ENCODE results near the gene GABBR1.

GRCh38 chr6:29528300-29528931, 104.6 kb downstream of the GABBR1 start:
- no peak for TF ChIP-seq ZNF776 (tag by site-specific recombination; IDR thresholded peaks at IDR 0.05; ENCODE audit: borderline replicate concordance)
- TF ChIP-seq ZNF221 (tag by site-specific recombination; IDR thresholded peaks at IDR 0.05; ENCODE audit: borderline replicate concordance): no peak
- TF ChIP-seq ZNF184 (tag by site-specific recombination; IDR thresholded peaks at IDR 0.05): no peak
- TF ChIP-seq YY1 (tag by site-specific recombination; IDR thresholded peaks at IDR 0.05): no peak
- TF ChIP-seq ZNF24 (tag by site-specific recombination; IDR thresholded peaks at IDR 0.05): no peak
- no peak for TF ChIP-seq CTCF (tag by site-specific recombination; IDR thresholded peaks at IDR 0.05)

Data from HEK293 (cell line).